DMS79 treated with DMSO at 0.1 percent for 48 hours (cell line): ENCODE data around the gene EBLN2.

Source experiments
- DNase-seq: peaks from one replicate; lab custom pipeline; 2025; lab: John Stamatoyannopoulos, UW

Gene EBLN2

GRCh38 chr3:73061416-73061815, at the start of gene EBLN2:
EBLN2 (plus strand) TSS chr3:73061659; CDS start chr3:73062082, 423 bp downstream.
- DNase-seq: no peak

- DNase-seq: no peak
Observed at GRCh38 chr3:73018298-73018697, 43.2 kb upstream of the EBLN2 start.

- DNase-seq: no peak
Observed at GRCh38 chr3:73018790-73019441, 42.5 kb upstream of the EBLN2 start.

- DNase-seq: no peak
Observed at GRCh38 chr3:73021301-73021835, 40.1 kb upstream of the EBLN2 start.

- no peak for DNase-seq
Observed at GRCh38 chr3:73024836-73025235, 36.6 kb upstream of the EBLN2 start.

- no peak for DNase-seq
Observed at GRCh38 chr3:73026111-73026759, 35.2 kb upstream of the EBLN2 start.

- no peak for DNase-seq
Observed at GRCh38 chr3:73026760-73027113, 34.7 kb upstream of the EBLN2 start.

GRCh38 chr3:73028803-73029202, 32.7 kb upstream of the EBLN2 start:
- DNase-seq: no peak

GRCh38 chr3:73029321-73029796, 32.1 kb upstream of the EBLN2 start:
- DNase-seq: no peak

GRCh38 chr3:73030073-73030597, 31.3 kb upstream of the EBLN2 start:
- no peak for DNase-seq

- DNase-seq: no peak
Observed at GRCh38 chr3:73031573-73032103, 29.8 kb upstream of the EBLN2 start.

GRCh38 chr3:73036694-73037591, 24.5 kb upstream of the EBLN2 start:
- DNase-seq: no peak

- no peak for DNase-seq
Observed at GRCh38 chr3:73041537-73041936, 19.9 kb upstream of the EBLN2 start.

- DNase-seq: no peak
Observed at GRCh38 chr3:73043414-73043813, 18.0 kb upstream of the EBLN2 start.

GRCh38 chr3:73045391-73045790, 16.1 kb upstream of the EBLN2 start:
- no peak for DNase-seq

- DNase-seq: no peak
Observed at GRCh38 chr3:73046195-73046594, 15.3 kb upstream of the EBLN2 start.

GRCh38 chr3:73049319-73049718, 12.1 kb upstream of the EBLN2 start:
- no peak for DNase-seq

- DNase-seq: no peak
Observed at GRCh38 chr3:73052857-73053256, 8.6 kb upstream of the EBLN2 start.

GRCh38 chr3:73055583-73055982, 5.9 kb upstream of the EBLN2 start:
- DNase-seq: no peak

GRCh38 chr3:73056014-73056844, 5.2 kb upstream of the EBLN2 start:
- DNase-seq: peak; percentile 3

GRCh38 chr3:73056845-73057150, 4.7 kb upstream of the EBLN2 start:
- no peak for DNase-seq
